Caco-2 (cell line): ENCODE results near the gene PGAP3. TPM values are rescaled to one million over a fixed set of nuclear protein-coding genes. Genes with fewer than 3 reads are reported as not detected.

ENCODE experiments used
- BruUV-seq: library from RNA; stranded (reverse); fragments of 400-500 nt; replicated peaks from 2 replicates; lab custom pipeline; 2021; lab: Mats Ljungman, UMichigan
- CTCF ChIA-PET: fragments of 300-600 bp; sonication (Branson Sonifier 250); formaldehyde crosslinking; loops from one replicate; lab custom pipeline; 2022; ENCODE audit warnings: antibody characterized with exemption; lab: Charles Lee
- POLR2A ChIA-PET: fragments of 300-600 bp; sonication (Branson Sonifier 250); formaldehyde crosslinking; loops from one replicate; lab custom pipeline; 2022; ENCODE audit warnings: antibody characterized with exemption; lab: Charles Lee
- DNase-seq, 2 experiments: peaks; one replicate each; pipeline versions ENCODE4 v3.0.0 to v3.0.0-alpha.2; 2020 to 2022
- H3K27me3 ChIP-seq: replicated peaks from 2 replicates; pipeline ENCODE4 v1.6.0; 2011; ENCODE audit warnings: low read length; ENCODE audit not compliant: control insufficient read depth, insufficient read depth
- H3K36me3 ChIP-seq: 2 replicates; pipeline ENCODE4 v1.5.1; 2011; ENCODE audit warnings: low read length; ENCODE audit not compliant: control insufficient read depth, insufficient read depth
- H3K4me1 ChIP-seq: fragments of 250-450 bp; sonication (Bioruptor Pico); 2 replicates; pipeline ENCODE4 v1.5.1; 2020; ENCODE audit warnings: mild to moderate bottlenecking
- H3K4me3 ChIP-seq: 2 replicates; pipeline ENCODE4 v1.5.1; 2011; ENCODE audit warnings: low read depth, mild to moderate bottlenecking, control low read depth, low read length
- H3K9me3 ChIP-seq: fragments of 250-450 bp; sonication (Bioruptor Pico); 2 replicates; pipeline ENCODE4 v1.5.1; 2020; ENCODE audit warnings: mild to moderate bottlenecking, moderate library complexity
- H3K27ac Mint-ChIP-seq: one replicate; pipeline ENCODE4 v1.8.0; 2022; ENCODE audit warnings: mixed read lengths; ENCODE audit not compliant: unreplicated experiment
- H3K27me3 Mint-ChIP-seq: one replicate; pipeline ENCODE4 v1.8.0; 2022; ENCODE audit warnings: mixed read lengths; ENCODE audit not compliant: insufficient read depth, unreplicated experiment
- H3K36me3 Mint-ChIP-seq: one replicate; pipeline ENCODE4 v1.8.0; 2022; ENCODE audit warnings: mild to moderate bottlenecking, mixed read lengths; ENCODE audit not compliant: insufficient read depth, unreplicated experiment
- H3K4me1 Mint-ChIP-seq: one replicate; pipeline ENCODE4 v1.8.0; 2022; ENCODE audit warnings: low read depth, mixed read lengths; ENCODE audit not compliant: unreplicated experiment
- H3K4me3 Mint-ChIP-seq: one replicate; pipeline ENCODE4 v1.8.0; 2022; ENCODE audit warnings: mild to moderate bottlenecking, moderate library complexity, mixed read lengths; ENCODE audit not compliant: unreplicated experiment
- H3K9me3 Mint-ChIP-seq: one replicate; pipeline ENCODE4 v1.8.0; 2022; ENCODE audit warnings: mixed read lengths; ENCODE audit not compliant: unreplicated experiment
- CTCF ChIP-seq, 2 experiments: fragments of 200-600 bp in 1 of 2; IDR thresholded peaks; 1 replicate in 1 of 2; 2 replicates in 1 of 2; pipeline versions ENCODE4 v1.5.1 to v1.8.0; 2011 to 2022; ENCODE audit warnings: antibody characterized with exemption in 1 of 2, control low read depth in 1 of 2, inconsistent platforms in 1 of 2, low read depth in 1 of 2, low read length in 1 of 2, mild to moderate bottlenecking in 1 of 2, moderate library complexity in 1 of 2; ENCODE audit not compliant: insufficient read depth in 1 of 2, severe bottlenecking in 1 of 2, unreplicated experiment in 1 of 2
- intact Hi-C: fragments of 100-400 bp; cut with micrococcal nuclease; formaldehyde crosslinking; loops from one replicate; pipeline ENCODE4 v1.10.0; 2022; ENCODE audit not compliant: unreplicated experiment
- total RNA-seq: library from RNA; stranded (reverse); gene quantifications from 2 replicates; pipeline ENCODE4 v1.2.3, GENCODE V29; 2022

Gene PGAP3
- total RNA-seq, 1 experiment from 2014 or later: 14.7 TPM

GRCh38 chr17:39717660-39718059, 29.8 kb upstream of the PGAP3 start:
- Mint-ChIP-seq H3K4me1 (no peaks in the 10 kb centered on the region), H3K9me3 (no peaks in the 10 kb centered on the region), H3K36me3 (peaks cover 72% of the 10 kb centered on the region), H3K27ac (no peak overlapping the region), H3K4me3 (no peak overlapping the region), H3K27me3 (no peaks in the 10 kb centered on the region)
- H3K36me3 ChIP-seq: peaks cover 8% of the 10 kb centered on the region
- H3K27me3 ChIP-seq: no peaks in the 10 kb centered on the region
- BruUV-seq: no TSS peak
- H3K4me3 ChIP-seq: no peak overlapping the region
- H3K4me1 ChIP-seq: no peaks in the 10 kb centered on the region
- no peak for DNase-seq
- ChIA-PET CTCF (no interaction called here), POLR2A (no interaction called here)
- intact Hi-C loops: no loop called here
- TF ChIP-seq CTCF (IDR thresholded peaks at IDR 0.05; ENCODE audit: insufficient read depth in 1 of 2, low read depth in 1 of 2, low read length in 1 of 2, severe bottlenecking in 1 of 2, unreplicated experiment in 1 of 2): no peak
- H3K9me3 ChIP-seq: no peaks in the 10 kb centered on the region

GRCh38 chr17:39716879-39717536, 29.2 kb upstream of the PGAP3 start:
- no peak for DNase-seq
- Mint-ChIP-seq H3K4me1 (no peaks in the 10 kb centered on the region), H3K27me3 (no peaks in the 10 kb centered on the region), H3K36me3 (peaks cover 72% of the 10 kb centered on the region), H3K4me3 (no peak overlapping the region), H3K9me3 (no peaks in the 10 kb centered on the region), H3K27ac (no peak overlapping the region)
- ChIA-PET CTCF (no interaction called here), POLR2A (no interaction called here)
- no peaks in the 10 kb centered on the region for H3K9me3 ChIP-seq
- H3K4me3 ChIP-seq: no peak overlapping the region
- no TSS peak for BruUV-seq
- intact Hi-C loops: no loop called here
- no peaks in the 10 kb centered on the region for H3K27me3 ChIP-seq
- no peaks in the 10 kb centered on the region for H3K4me1 ChIP-seq
- peaks cover 7% of the 10 kb centered on the region for H3K36me3 ChIP-seq
- TF ChIP-seq CTCF (IDR thresholded peaks at IDR 0.05; ENCODE audit: insufficient read depth in 1 of 2, low read depth in 1 of 2, low read length in 1 of 2, severe bottlenecking in 1 of 2, unreplicated experiment in 1 of 2): no peak

GRCh38 chr17:39716073-39716818, 28.4 kb upstream of the PGAP3 start:
- TF ChIP-seq CTCF (IDR thresholded peaks at IDR 0.05; ENCODE audit: insufficient read depth in 1 of 2, low read depth in 1 of 2, low read length in 1 of 2, severe bottlenecking in 1 of 2, unreplicated experiment in 1 of 2): no peak
- Histone ChIP-seq H3K27me3 (no peaks in the 10 kb centered on the region), H3K36me3 (peaks cover 7% of the 10 kb centered on the region), H3K4me3 (no peak overlapping the region), H3K9me3 (no peaks in the 10 kb centered on the region), H3K4me1 (no peaks in the 10 kb centered on the region)
- ChIA-PET CTCF (interaction anchor here (0.7 kb wide), 1 partner anchor 12 kb away, joined by 3 read pairs; no protein-coding TSS in a partner anchor), POLR2A (no interaction called here)
- Mint-ChIP-seq H3K27ac (no peak overlapping the region), H3K4me3 (no peak overlapping the region), H3K27me3 (no peaks in the 10 kb centered on the region), H3K36me3 (peaks cover 72% of the 10 kb centered on the region), H3K4me1 (no peaks in the 10 kb centered on the region), H3K9me3 (no peaks in the 10 kb centered on the region)
- intact Hi-C loops: no loop called here
- BruUV-seq: no TSS peak
- no peak for DNase-seq
